IMR-90 (cell line): ENCODE data around the gene PACS1. TPM values are rescaled to one million over a fixed set of nuclear protein-coding genes. Genes with fewer than 3 reads are reported as not detected.

ENCODE experiments used
- ATAC-seq: fragments of 200-7000 bp; cut with Tn5 transposase; 2 replicates; pipeline ENCODE4 v1.9.1; 2020; ENCODE audit warnings: low read depth, mild to moderate bottlenecking, moderate library complexity
- BruUV-seq: library from RNA; stranded (reverse); fragments of 400-500 nt; replicated peaks from 2 replicates; lab custom pipeline; 2021; lab: Mats Ljungman, UMichigan
- CTCF ChIA-PET: fragments of 300-600 bp; formaldehyde crosslinking; extraction: SDS; loops from one replicate; lab custom pipeline; 2021; ENCODE audit warnings: antibody characterized with exemption; lab: Yijun Ruan, JAX
- POLR2A ChIA-PET: fragments of 300-600 bp; sonication (Branson Sonifier 250); formaldehyde crosslinking; loops from one replicate; lab custom pipeline; 2022; ENCODE audit warnings: antibody characterized with exemption; ENCODE audit not compliant: unreplicated experiment; lab: Charles Lee
- DNase-seq: peaks from one replicate; pipeline ENCODE4 v3.0.0; 2013
- H2AFZ ChIP-seq: replicated peaks from 2 replicates; pipeline ENCODE3; 2013; ENCODE audit warnings: low read length, mild to moderate bottlenecking; ENCODE audit not compliant: poor library complexity
- H2AK5ac ChIP-seq: 2 replicates; pipeline ENCODE4 v1.6.1; 2013; ENCODE audit warnings: low read depth, low read length, inconsistent platforms
- H2AK9ac ChIP-seq: replicated peaks from 2 replicates; pipeline ENCODE3; 2013; ENCODE audit warnings: mild to moderate bottlenecking, low read depth, low read length, moderate library complexity; ENCODE audit not compliant: poor library complexity
- H2BK120ac ChIP-seq: 2 replicates; pipeline ENCODE4 v1.6.1; 2013; ENCODE audit warnings: low read depth, low read length, inconsistent platforms
- H2BK15ac ChIP-seq: 3 replicates; pipeline ENCODE4 v1.6.1; 2013; ENCODE audit warnings: low read depth, low read length, inconsistent platforms
- H2BK20ac ChIP-seq: 2 replicates; pipeline ENCODE4 v1.6.1; 2013; ENCODE audit warnings: low read depth, mild to moderate bottlenecking, inconsistent platforms, low read length, moderate library complexity
- H2BK5ac ChIP-seq: 2 replicates; pipeline ENCODE4 v1.6.1; 2013; ENCODE audit warnings: mild to moderate bottlenecking, low read depth, low read length, inconsistent platforms; ENCODE audit not compliant: poor library complexity, severe bottlenecking
- H3K14ac ChIP-seq: replicated peaks from 2 replicates; pipeline ENCODE4 v1.6.1; 2013; ENCODE audit warnings: low read depth, low read length, inconsistent platforms
- H3K18ac ChIP-seq: 2 replicates; pipeline ENCODE4 v1.6.1; 2013; ENCODE audit warnings: low read depth, low read length, control low read depth
- H3K23ac ChIP-seq: 2 replicates; pipeline ENCODE4 v1.6.1; 2013; ENCODE audit warnings: low read depth, low read length, inconsistent platforms
- H3K27ac ChIP-seq: 2 replicates; pipeline ENCODE4 v1.5.1; 2013; ENCODE audit warnings: mild to moderate bottlenecking, control low read depth, low read length; ENCODE audit not compliant: insufficient read depth
- H3K27me3 ChIP-seq: 2 replicates; pipeline ENCODE4 v1.6.1; 2013; ENCODE audit warnings: low read length; ENCODE audit not compliant: control insufficient read depth, insufficient read depth
- H3K36me3 ChIP-seq: 2 replicates; pipeline ENCODE4 v1.6.1; 2013; ENCODE audit warnings: low read length, mixed read lengths; ENCODE audit not compliant: control insufficient read depth, insufficient read depth
- H3K4ac ChIP-seq: 2 replicates; pipeline ENCODE4 v1.6.1; 2013; ENCODE audit warnings: low read depth, low read length, inconsistent platforms
- H3K4me1 ChIP-seq: 2 replicates; pipeline ENCODE4 v1.6.1; 2013; ENCODE audit warnings: low read length, mixed read lengths; ENCODE audit not compliant: control insufficient read depth, insufficient read depth
- H3K4me2 ChIP-seq: 2 replicates; pipeline ENCODE4 v1.6.1; 2013; ENCODE audit warnings: low read depth, mild to moderate bottlenecking, control low read depth, low read length, moderate library complexity
- H3K4me3 ChIP-seq: 2 replicates; pipeline ENCODE4 v1.5.1; 2013; ENCODE audit warnings: low read depth, mild to moderate bottlenecking, control low read depth, low read length, moderate library complexity; ENCODE audit not compliant: insufficient read depth
- H3K56ac ChIP-seq: 2 replicates; pipeline ENCODE4 v1.6.1; 2013; ENCODE audit warnings: low read length, inconsistent platforms; ENCODE audit not compliant: insufficient read depth; ENCODE audit errors: extremely low read depth
- H3K79me1 ChIP-seq, 2 experiments: 2 replicates each; pipeline ENCODE4 v1.6.1; 2013; ENCODE audit warnings: low read length in 2 of 2, inconsistent platforms in 1 of 2, low read depth in 1 of 2
- H3K9ac ChIP-seq: 2 replicates; pipeline ENCODE4 v1.6.1; 2013; ENCODE audit warnings: low read depth, low read length, control low read depth
- H3K9me1 ChIP-seq: 2 replicates; pipeline ENCODE4 v1.6.1; 2013; ENCODE audit warnings: low read length, inconsistent platforms; ENCODE audit not compliant: insufficient read depth
- H3K9me3 ChIP-seq: 2 replicates; pipeline ENCODE4 v1.6.1; 2013; ENCODE audit warnings: low read length; ENCODE audit not compliant: control insufficient read depth, insufficient read depth
- H4K20me1 ChIP-seq: 2 replicates; pipeline ENCODE4 v1.6.1; 2013; ENCODE audit warnings: low read length, inconsistent platforms; ENCODE audit not compliant: insufficient read depth
- H4K5ac ChIP-seq: 2 replicates; pipeline ENCODE4 v1.6.1; 2013; ENCODE audit warnings: mild to moderate bottlenecking, low read depth, low read length, control low read depth
- H4K8ac ChIP-seq, 2 experiments: 2 replicates each; pipeline ENCODE4 v1.6.1; 2013; ENCODE audit warnings: low read depth in 2 of 2, low read length in 2 of 2, control low read depth in 1 of 2, inconsistent platforms in 1 of 2
- H4K91ac ChIP-seq: 2 replicates; pipeline ENCODE4 v1.6.1; 2013; ENCODE audit warnings: low read depth, low read length, inconsistent platforms; ENCODE audit not compliant: insufficient read depth
- POLR2A ChIP-seq: IDR thresholded peaks from 2 replicates; pipeline ENCODE4 v1.6.1; 2012; ENCODE audit warnings: mild to moderate bottlenecking, low read depth, low read length
- RCOR1 ChIP-seq: IDR thresholded peaks from 2 replicates; pipeline ENCODE4 v1.6.1; 2012; ENCODE audit warnings: mild to moderate bottlenecking, low read length, improper control_type of control experiment; ENCODE audit not compliant: insufficient replicate concordance
- WGBS, 2 experiments: methylation state at CpG; one replicate each; pipeline versions ENCODE4 v1.1.5 to v1.1.7; 2013; ENCODE audit warnings: missing lambda C conversion rate in 2 of 2; ENCODE audit not compliant: insufficient read length in 1 of 2; ENCODE audit errors: extremely low coverage in 2 of 2; 5-methylcytosine and 5-hydroxymethylcytosine counted together
- dilution Hi-C: fragments of 300-500 bp; cut with HindIII; formaldehyde crosslinking; loops from one replicate; pipeline ENCODE4 v1.14.3; 2018; ENCODE audit warnings: low sequenced_read_pairs; ENCODE audit not compliant: unreplicated experiment
- in situ Hi-C: fragments of 300-500 bp; cut with MboI; formaldehyde crosslinking; loops from 3 replicates; pipeline ENCODE4 v1.14.3; 2019; ENCODE audit warnings: low sequenced_read_pairs, inconsistent platforms, mixed read lengths
- intact Hi-C: fragments of 100-400 bp; cut with micrococcal nuclease; formaldehyde crosslinking; loops from 2 replicates; pipeline ENCODE4 v1.10.0; 2022
- polyA plus RNA-seq, 3 experiments: library from polyadenylated mRNA; depleted of rRNA; stranded (reverse); fragments of >200 nt; gene quantifications; 2 replicates each; pipeline ENCODE4 v1.2.3, GENCODE V29; 2012; ENCODE audit warnings: low replicate concordance in 1 of 3
- total RNA-seq: library from RNA; depleted of rRNA; stranded (reverse); fragments of >200 nt; gene quantifications from 2 replicates; pipeline ENCODE4 v1.2.3, GENCODE V29; 2012

PACS1 gene
- total and polyA plus RNA-seq, 2 of the 4 experiments (the other 2 are of a cell fraction) = 7.3 to 32.0 TPM

GRCh38 chr11:66278363-66279091 lies 208.5 kb downstream of the PACS1 start:
- Histone ChIP-seq H3K4me3 (peak overlapping the region; percentile 37), H3K4me1 (peaks cover 5% of the 10 kb centered on the region; the same call in 1 of the 2 replicates), H3K23ac (peak overlapping the region; percentile 61; the same call in 1 of the 2 replicates), H3K4me2 (peak overlapping the region; percentile 70), H3K4ac (no peak overlapping the region), H2AFZ (peak overlapping the region; percentile 32), H4K91ac (no peak overlapping the region), H3K18ac (no peak overlapping the region), H3K79me1 (peaks cover under 1 to 5% of the 10 kb centered on the region in 2 experiments; a peak in 1 of 4 replicates), H2BK5ac (no peak overlapping the region), H3K9me1 (peaks cover 6% of the 10 kb centered on the region; the same call in 1 of the 2 replicates), H3K27ac (no peak overlapping the region), H3K14ac (no peak overlapping the region), H3K9me3 (no peaks in the 10 kb centered on the region), H2AK9ac (peak overlapping the region; percentile 88), H4K8ac (no peak overlapping the region), H3K56ac (no peak overlapping the region), H4K20me1 (peaks cover 36% of the 10 kb centered on the region), H2BK20ac (no peak overlapping the region), H3K36me3 (peaks cover 27% of the 10 kb centered on the region), H4K5ac (no peak overlapping the region), H2BK15ac (no peak overlapping the region), H3K27me3 (no peaks in the 10 kb centered on the region; the same call in 1 of the 2 replicates), H2BK120ac (no peak overlapping the region), H3K9ac (0 out of 2 replicates have a peak overlapping the region, but pooled peaks have one; percentile 33), H2AK5ac (peak overlapping the region; percentile 67; the same call in 1 of the 2 replicates)
- no peak for TF ChIP-seq RCOR1
- TF ChIP-seq POLR2A = 0 out of 2 replicates have a peak, but pooled peaks have one; percentile 29
- CTCF ChIA-PET = interaction anchor here (0.6 kb wide), 1 partner anchor 56 kb away, joined by 3 read pairs; no protein-coding TSS in a partner anchor
- intact Hi-C loops = no loop called here
- dilution Hi-C loops = no loop called here
- no peak for DNase-seq
- WGBS, 2 experiments = 1% methylated on average over 13 of the region's 45 CpGs; no CpG with 5 or more reads in 1 of the 2 experiments
- POLR2A ChIA-PET = no interaction called here
- no TSS peak for BruUV-seq
- in situ Hi-C loops = no loop called here
- peak; percentile 5 for ATAC-seq
